ENCODE data around the gene CTSH.

CTSH gene

DNA sequence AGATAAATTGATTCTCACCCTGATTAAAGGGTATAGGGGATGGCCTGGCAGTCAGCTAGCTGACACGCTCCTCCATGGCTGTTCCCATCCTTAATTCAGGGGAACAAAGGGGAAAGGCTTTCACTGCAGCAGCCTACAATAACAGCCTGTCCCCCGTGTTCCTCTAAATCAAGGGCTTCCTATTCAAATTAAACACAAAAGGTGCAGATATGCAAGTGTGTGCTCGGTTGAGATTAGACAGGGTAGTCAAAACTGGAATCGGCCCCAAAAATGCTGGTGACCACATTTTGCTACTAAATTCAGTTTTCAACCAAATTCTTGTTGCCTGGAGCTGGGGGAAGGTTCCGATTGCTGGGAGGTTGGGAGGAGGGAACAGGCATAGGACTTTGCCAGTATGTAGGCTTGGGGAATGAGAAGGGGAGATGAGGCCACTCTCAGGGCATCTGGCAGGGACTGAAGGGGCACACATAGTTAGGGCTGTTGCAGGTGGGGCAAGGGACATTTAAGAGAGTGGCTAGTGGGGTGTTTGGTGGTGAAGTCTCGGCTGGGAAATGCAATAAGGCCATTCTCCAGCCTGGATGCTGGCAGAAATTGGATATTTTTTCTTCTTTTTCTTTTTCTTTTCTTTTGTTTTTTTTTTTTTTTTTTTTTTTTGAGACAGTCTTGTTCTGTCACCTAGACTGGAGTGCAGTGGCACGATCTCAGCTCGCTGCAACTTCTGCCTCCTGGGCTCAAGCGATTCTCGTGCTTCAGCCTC is 32.9 kb upstream of the CTSH start:
- DNase-seq, result no peak

DNA sequence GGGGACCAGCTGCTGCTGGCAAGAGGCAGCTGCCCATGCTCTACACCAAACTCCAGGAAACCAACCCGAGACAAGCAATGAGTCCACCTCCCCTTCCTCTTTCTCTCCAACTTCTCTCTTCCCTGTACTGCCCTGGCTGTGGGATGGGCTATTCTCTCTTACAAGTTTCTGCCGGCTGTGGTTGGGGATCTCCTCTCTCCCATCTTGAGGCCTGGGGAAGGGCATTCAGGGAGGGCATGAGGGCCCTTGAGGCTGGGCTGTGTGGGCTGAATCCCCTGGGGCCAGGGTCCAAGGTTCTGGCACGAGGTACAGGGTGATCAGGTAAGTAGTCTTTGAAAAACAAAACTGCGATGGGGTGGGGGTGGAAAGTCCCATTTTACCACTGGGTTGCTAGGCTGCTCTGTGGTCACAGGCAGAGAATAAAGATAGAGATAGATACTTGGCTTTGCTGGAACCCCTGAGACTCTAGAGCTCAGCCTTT is 32.3 kb upstream of the CTSH start:
- no peak for DNase-seq

- no peak for DNase-seq
Measured at GRCh38 chr15:78976691-78977090, 31.8 kb upstream of the CTSH start.

DNA sequence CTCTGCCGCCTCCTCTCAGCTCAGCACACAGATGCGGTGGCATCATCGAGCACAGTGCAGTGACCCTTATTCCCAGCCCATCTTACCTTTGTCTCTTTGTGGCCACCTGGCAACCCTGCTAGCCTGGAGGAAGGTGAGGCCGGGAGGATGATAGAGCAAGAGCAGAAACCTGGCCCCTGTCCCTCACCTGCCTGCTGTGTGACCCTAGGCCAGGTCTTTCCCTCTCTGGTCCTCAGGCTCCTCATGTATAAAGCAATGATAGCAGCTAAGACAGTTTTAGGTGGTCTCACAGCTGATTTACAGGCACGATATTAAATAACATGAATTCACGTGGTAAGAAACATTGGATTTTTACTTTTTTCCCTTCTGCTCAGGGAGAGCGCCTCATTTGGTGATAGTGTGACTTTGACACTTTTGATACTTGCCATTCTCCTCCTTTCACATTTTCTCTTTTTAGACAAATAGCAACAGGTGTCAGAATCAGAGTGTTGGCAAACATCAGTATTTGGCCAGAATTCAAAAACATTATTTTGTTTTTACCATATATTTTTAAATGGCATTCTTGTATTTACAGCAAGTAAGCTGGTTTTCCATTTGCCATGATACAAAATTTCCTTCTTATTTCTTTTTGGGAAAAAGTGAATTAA is 29.5 kb upstream of the CTSH start:
- no peak for DNase-seq

GRCh38 chr15:78969687-78970349 is 25.0 kb upstream of the CTSH start:
- no peak for DNase-seq

GRCh38 chr15:78968539-78969271 is 23.9 kb upstream of the CTSH start:
- no peak for DNase-seq

DNA sequence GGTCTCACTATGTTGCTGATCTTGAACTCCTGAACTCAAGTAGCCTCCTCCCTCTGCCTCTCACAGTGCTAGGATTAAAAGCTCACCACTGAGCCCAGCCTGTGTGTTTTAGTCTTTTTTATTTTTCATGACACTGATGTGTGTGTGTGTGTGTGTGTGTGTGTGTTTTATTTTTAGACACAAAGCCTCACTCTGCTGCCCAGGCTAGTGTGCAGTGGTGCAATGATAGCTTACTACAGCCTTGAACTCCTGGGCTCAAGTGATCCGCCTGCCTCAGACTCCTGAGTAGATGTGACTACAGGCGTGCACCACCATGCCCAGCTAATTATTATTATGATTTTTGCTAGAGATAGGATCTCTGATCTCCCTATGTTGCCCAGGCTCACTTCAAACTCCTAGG is 23.3 kb upstream of the CTSH start:
- no peak for DNase-seq

DNA sequence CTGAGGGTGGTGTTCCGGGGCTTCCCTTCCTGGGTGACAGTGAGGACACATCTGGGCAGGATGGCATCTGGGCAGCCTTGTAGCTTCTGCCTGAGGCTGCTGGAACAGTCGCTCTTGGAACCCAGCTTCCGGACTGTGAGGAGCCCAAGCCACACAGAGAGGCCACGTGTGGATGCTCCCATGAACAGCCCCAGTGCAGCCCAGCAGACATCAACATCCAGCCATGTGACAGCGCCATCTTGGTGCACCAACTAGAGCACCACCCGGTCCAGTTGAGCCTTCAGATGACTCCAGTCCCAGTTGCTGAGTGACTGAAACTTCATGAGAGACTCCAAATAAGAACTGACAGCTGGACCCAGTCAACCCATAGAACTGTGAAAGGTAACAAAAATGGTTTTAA is 15.5 kb upstream of the CTSH start:
- no peak for DNase-seq

DNA sequence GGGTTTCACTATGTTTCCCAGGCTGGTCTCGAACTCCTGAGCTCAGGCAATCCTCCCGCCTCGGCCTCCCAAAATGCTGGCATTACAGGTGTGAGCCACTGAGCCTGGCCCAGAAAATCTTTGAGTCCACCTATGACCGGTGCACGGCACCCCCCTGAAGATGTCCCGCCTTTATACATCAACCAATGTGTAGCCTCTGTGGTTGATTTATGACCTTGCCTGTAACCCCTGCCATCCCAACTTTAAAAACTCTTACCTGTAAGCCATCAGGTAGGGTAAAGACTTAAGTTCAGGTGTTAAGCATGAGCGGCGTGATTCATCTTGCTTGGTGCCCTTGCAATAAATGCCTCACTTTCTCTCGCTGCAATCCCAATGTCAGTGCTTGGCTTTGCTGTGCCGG is 14.5 kb upstream of the CTSH start:
- no peak for DNase-seq

DNA sequence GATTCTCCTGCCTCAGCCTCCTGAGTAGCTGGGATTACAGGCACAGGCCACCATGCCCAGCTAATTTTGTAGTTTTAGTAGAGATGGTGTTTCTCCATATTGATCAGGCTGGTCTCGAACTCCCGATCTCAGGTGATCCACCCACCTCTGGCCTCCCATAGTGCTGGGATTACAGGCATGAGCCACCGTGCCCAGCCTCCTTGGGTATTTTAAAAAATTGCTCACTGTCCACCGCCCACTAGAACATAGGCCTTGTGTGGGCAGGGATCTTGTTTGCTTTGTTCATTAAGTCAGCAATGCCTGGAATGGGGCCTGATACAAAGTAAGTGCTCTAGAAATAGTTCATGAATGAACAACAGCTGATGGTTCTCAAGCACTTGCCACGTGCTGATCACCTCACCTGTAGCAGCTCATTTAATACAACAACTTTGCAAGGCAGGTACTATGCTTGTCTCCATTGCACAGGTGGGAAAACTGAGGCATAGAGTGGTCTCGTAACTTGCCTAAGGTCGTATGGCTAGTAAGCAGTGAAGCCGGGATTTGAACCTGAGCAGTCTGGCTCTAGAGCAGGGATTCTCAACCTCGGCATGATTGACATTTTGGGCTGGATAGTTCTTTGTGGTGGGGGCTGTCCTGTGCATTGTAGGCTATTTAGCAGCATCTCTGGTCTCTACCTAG is 12.7 kb upstream of the CTSH start:
- no peak for DNase-seq

DNA sequence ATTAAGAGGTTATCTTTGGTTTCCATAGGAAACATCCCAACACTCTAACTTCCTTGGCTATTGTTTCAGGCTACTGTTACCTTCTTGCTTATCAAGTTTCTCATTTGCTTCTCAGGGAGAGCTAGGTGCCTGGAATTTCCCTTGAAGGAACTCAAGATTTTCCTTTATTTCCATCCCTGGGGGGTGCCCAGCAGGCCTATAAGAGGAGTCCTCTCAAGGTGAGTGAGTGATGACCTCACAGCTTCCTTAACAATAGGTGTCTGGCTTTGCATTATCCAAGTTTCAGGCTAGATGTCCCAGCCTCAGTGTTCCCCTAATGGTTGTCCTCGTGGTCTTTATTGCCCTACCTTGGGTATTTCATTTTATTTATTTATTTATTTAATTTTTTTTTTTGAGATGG is 12.1 kb upstream of the CTSH start:
- DNase-seq, result no peak

GRCh38 chr15:78955355-78955754 is 10.5 kb upstream of the CTSH start:
- DNase-seq, result no peak

DNA sequence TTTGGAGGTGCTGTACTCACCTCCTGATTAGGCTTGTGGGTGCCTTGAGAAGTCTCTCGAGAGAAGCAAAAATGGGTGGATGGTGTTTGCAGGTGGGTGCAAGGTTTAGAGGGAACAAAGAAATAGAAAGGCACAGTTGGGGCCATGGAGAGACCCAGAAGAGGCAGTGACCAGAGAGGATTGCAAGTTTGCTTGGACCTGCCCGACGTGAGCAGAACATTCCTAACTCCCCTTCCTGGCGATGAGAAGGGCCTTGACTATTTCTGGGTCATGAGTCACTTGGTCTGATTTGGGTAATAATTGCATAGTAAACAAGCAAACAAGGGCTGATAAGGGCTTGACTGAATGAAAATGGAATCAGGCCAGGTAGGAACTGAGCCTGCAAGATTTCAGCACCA is 7.0 kb upstream of the CTSH start:
- DNase-seq, result no peak

DNA sequence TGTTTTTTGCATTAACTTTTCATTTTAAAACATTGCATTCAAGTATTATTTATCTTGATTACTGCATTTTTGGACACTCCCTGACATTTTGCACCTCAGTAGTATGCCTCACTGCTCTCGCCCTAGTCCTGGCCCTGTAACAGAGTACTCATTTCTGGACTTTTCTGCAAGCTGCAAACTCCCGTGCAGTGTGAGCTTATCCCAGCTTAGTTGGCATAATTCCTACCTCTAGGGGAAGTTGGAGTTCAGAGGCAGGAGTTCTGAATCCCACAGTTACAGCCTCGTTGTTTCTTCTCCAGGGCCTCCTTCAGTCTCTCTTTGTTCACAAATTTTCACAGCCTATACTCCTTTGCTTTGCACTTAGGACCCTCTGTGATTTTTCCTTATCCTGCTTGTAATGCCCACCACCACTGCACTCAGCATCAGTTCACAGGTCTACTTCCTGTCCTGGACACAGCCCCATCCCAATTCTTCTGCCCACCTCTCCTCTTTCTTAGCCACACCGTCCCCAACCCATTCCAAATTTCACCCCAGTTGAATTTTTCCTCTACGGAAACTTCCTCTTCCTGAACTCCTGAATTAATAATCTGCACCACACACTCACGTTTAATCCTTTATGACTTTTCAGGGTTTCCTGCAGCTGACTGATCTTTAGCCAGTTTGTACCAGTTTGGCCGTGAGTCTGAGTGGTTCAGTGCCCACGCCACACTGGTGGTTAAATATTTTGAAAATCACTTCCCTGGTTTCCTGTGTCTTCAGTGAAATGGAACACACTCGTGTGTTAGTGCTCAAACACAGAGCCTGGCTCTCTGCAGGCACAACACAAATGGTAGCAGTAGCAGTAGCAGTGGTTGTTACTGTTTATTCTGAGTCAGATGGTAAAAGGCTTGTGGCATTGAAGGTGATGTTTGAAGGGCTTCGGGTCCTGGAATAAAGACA is 6.3 kb upstream of the CTSH start:
- DNase-seq, result no peak

DNA sequence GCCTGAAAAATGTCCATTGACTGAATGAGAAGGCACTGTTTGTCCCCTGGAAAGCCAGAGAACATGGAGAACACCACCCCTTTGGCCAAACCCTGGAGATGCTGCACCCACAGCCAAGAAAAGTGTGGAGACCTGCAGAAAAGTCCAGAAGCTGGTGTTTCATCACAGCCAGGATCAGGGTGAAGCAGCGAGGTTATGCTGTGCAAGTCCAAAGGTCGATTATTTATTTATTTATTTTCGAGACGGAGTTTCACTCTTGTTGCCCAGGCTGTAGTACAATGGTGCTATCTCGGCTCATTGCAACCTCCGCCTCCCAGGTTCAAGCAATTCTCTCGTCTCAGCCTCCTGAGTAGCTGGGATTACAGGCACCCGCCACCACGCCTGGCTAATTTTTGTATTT is 5.5 kb upstream of the CTSH start:
- DNase-seq, result no peak

DNA sequence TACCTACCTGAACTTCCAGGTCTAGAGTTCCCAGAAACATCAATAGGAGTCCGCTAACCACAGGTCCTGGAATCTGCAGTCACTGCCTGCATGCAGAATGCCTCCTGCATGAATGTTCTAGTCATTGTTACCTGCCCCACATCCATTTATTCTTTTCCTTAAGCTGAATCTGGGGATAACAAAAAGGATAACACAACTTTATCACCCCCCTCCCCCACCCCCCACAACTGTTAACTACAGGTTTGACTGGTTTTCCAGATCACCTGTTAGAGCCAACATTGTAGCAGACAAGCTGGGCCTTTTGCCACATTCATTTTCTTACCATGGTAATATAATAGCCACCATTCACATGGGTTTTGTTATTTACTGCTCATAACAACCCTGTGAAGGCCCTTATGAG is 4.6 kb upstream of the CTSH start:
- DNase-seq, result no peak

- DNase-seq, result no peak
Measured at GRCh38 chr15:78947506-78947905, 2.7 kb upstream of the CTSH start.

DNA sequence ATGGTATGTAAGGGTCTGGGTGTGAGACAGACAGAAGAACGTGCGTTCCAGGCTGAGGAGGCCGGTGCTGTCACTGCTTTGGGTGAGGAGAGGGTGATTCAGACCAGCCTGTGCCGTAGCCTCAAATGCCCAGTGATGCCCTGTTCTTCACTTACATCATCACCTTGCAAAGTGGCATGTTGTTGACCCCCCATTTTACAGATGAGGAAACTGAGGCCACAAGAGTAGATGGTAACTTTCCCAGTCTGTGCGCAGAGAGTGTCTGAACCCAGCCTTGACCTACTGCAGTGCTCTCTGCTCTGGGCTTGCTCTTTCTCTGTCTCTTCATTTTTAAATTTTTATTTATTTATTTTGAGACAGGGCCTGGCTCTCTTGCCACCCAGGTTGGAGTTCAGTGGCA is 1.6 kb upstream of the CTSH start:
- no peak for DNase-seq

DNA sequence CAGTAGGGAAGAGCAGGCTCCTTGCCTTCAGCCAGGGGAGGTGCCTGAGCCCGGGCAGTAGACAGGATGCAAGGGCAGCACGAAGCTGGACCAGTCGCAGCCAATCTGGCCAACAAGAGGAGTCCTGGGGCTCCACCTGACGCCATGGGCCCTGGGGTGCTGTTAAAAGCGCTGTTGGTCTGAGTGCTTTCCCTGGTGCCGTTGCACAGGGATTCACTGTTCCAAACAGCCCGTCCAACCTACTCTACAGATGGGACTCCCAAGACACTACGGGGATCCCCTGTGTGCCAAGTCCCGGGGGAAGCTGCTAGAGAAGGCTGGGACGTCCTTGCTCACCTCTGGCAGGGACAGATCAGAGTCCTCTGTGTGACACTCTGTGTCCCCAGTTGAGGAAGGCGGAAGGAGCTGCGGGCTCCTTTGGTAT is 632 bp downstream of the CTSH start:
- DNase-seq, result no peak

- no peak for DNase-seq
Measured at GRCh38 chr15:78943692-78944091, 1.2 kb downstream of the CTSH start.

GRCh38 chr15:78942741-78943140 is 2.1 kb downstream of the CTSH start:
- DNase-seq, result no peak

All from COR-L47 (cell line).